HCT116 (cell line): ENCODE measurements around the gene YY1. TPM values are rescaled to one million over a fixed set of nuclear protein-coding genes. Genes with fewer than 3 reads are reported as not detected.

Experiments used
- ATAC-seq: fragments of 200-7000 bp; cut with Tn5 transposase; 2 replicates; pipeline ENCODE4 v1.9.1; 2020; ENCODE audit warnings: mild to moderate bottlenecking, moderate library complexity
- BruUV-seq: library from RNA; stranded (reverse); fragments of 400-500 nt; replicated peaks from 2 replicates; lab custom pipeline; 2021; lab: Mats Ljungman, UMichigan
- CTCF ChIA-PET: fragments of 300-600 bp; sonication (Branson Sonifier 250); formaldehyde crosslinking; loops from one replicate; lab custom pipeline; 2021; ENCODE audit warnings: antibody characterized with exemption; lab: Charles Lee
- POLR2A ChIA-PET: fragments of 300-600, 350-600 bp; sonication (Branson Sonifier 250); formaldehyde crosslinking; loops from one replicate; lab custom pipeline; 2021; ENCODE audit warnings: antibody characterized with exemption; lab: Charles Lee
- RAD21 ChIA-PET, 2 experiments: fragments of 300-600 bp; sonication (Branson Sonifier 250); formaldehyde crosslinking; loops; one replicate each; lab custom pipeline; 2023; ENCODE audit warnings: low total read pairs in 2 of 2; ENCODE audit not compliant: uncharacterized antibody in 2 of 2, unreplicated experiment in 2 of 2, low non-redundant PET in 1 of 2; lab: Charles Lee
- DNase-seq: peaks from one replicate; pipeline ENCODE4 v3.0.0-alpha.2; 2010; ENCODE audit warnings: low read depth, low spot score
- H2AFZ ChIP-seq: fragments of 200-600 bp; shearing (Covaris generic), sonication (generic); 2 replicates; pipeline ENCODE4 v1.6.1; 2017; ENCODE audit warnings: low read depth, mixed run types, mixed read lengths, antibody characterized with exemption, low read length; ENCODE audit not compliant: poor library complexity, severe bottlenecking
- H3K27ac ChIP-seq: 2 replicates; pipeline ENCODE4 v1.5.1; 2012; ENCODE audit warnings: low read depth, low read length
- H3K27me3 ChIP-seq: fragments of 200-600 bp; sonication (generic); 2 replicates; pipeline ENCODE4 v1.6.1; 2016; ENCODE audit warnings: mixed run types, low read length, mixed read lengths; ENCODE audit not compliant: insufficient read depth
- H3K36me3 ChIP-seq, 2 experiments: fragments of 200-500 bp in 1 of 2; fragments of 200-600 bp in 1 of 2; sonication (Bioruptor generic) in 1 of 2; sonication (generic) in 1 of 2; 2 replicates each; pipeline versions ENCODE4 v1.5.1 to v1.6.1; 2014 to 2016; ENCODE audit warnings: low read length in 2 of 2, inconsistent platforms in 1 of 2, mixed read lengths in 1 of 2, mixed run types in 1 of 2; ENCODE audit not compliant: insufficient read depth in 2 of 2, control insufficient read depth in 1 of 2
- H3K4me1 ChIP-seq, 2 experiments: fragments of 200-600 bp in 1 of 2; sonication (generic) in 1 of 2; 2 replicates each; pipeline versions ENCODE4 v1.5.1 to v1.6.1; 2012 to 2017; ENCODE audit warnings: low read length in 2 of 2, inconsistent platforms in 1 of 2, mild to moderate bottlenecking in 1 of 2, mixed read lengths in 1 of 2, mixed run types in 1 of 2, moderate library complexity in 1 of 2; ENCODE audit not compliant: insufficient read depth in 2 of 2, control insufficient read depth in 1 of 2
- H3K4me2 ChIP-seq: fragments of 200-600 bp; sonication (generic); 2 replicates; pipeline ENCODE4 v1.6.1; 2017; ENCODE audit warnings: mixed run types, low read length, mixed read lengths
- H3K4me3 ChIP-seq, 2 experiments: fragments of 200-600 bp in 1 of 2; sonication (generic) in 1 of 2; replicated peaks in 1 of 2; 2 replicates each; pipeline ENCODE4 v1.5.1; 2011 to 2016; ENCODE audit warnings: low read length in 2 of 2, control low read depth in 1 of 2, low read depth in 1 of 2, mild to moderate bottlenecking in 1 of 2, mixed read lengths in 1 of 2, mixed run types in 1 of 2
- H3K79me2 ChIP-seq: fragments of 200-600 bp; sonication (generic); 2 replicates; pipeline ENCODE4 v1.6.1; 2017; ENCODE audit warnings: mild to moderate bottlenecking, mixed run types, low read length, moderate library complexity, mixed read lengths; ENCODE audit not compliant: insufficient read depth
- H3K9ac ChIP-seq: fragments of 200-600 bp; sonication (generic); 2 replicates; pipeline ENCODE4 v1.6.1; 2016; ENCODE audit warnings: low read length, mixed read lengths
- H3K9me2 ChIP-seq: fragments of 200-600 bp; sonication (generic), shearing (Covaris generic); 2 replicates; pipeline ENCODE4 v1.6.1; 2017; ENCODE audit warnings: mixed run types, mild to moderate bottlenecking, moderate library complexity; ENCODE audit not compliant: insufficient read depth
- H3K9me3 ChIP-seq, 2 experiments: fragments of 200-500 bp in 1 of 2; fragments of 200-600 bp in 1 of 2; sonication (Bioruptor generic) in 1 of 2; sonication (generic) in 1 of 2; 2 replicates each; pipeline ENCODE4 v1.6.1; 2014 to 2017; ENCODE audit warnings: low read length in 2 of 2, mixed read lengths in 2 of 2, inconsistent platforms in 1 of 2, low read depth in 1 of 2, mild to moderate bottlenecking in 1 of 2, mixed run types in 1 of 2, moderate library complexity in 1 of 2; ENCODE audit not compliant: control insufficient read depth in 1 of 2, insufficient read depth in 1 of 2
- H4K20me1 ChIP-seq: fragments of 200-600 bp; sonication (generic), shearing (Covaris generic); 2 replicates; pipeline ENCODE4 v1.6.1; 2017; ENCODE audit warnings: mixed run types, mild to moderate bottlenecking, moderate library complexity; ENCODE audit not compliant: insufficient read depth
- CBX3 ChIP-seq: IDR thresholded peaks from 2 replicates; pipeline ENCODE4 v1.6.1; 2012; ENCODE audit warnings: low read depth
- CEBPB ChIP-seq: IDR thresholded peaks from 2 replicates; pipeline ENCODE4 v1.6.1; 2012; ENCODE audit warnings: low read depth
- EGR1 ChIP-seq: IDR thresholded peaks from 2 replicates; pipeline ENCODE4 v1.6.1; 2012; ENCODE audit warnings: low read depth
- EZH2 ChIP-seq: fragments of 200-600 bp; sonication (generic); IDR thresholded peaks from 2 replicates; pipeline ENCODE4 v1.6.1; 2017; ENCODE audit warnings: antibody characterized with exemption, mixed run types
- EZH2phosphoT487 ChIP-seq: fragments of 200-600 bp; IDR thresholded peaks from 2 replicates; pipeline ENCODE4 v1.6.1; 2018; ENCODE audit warnings: antibody characterized with exemption, borderline replicate concordance
- FOSL1 ChIP-seq: IDR thresholded peaks from 2 replicates; pipeline ENCODE4 v1.6.1; 2012; ENCODE audit warnings: low read depth
- POLR2A ChIP-seq: IDR thresholded peaks from 2 replicates; pipeline ENCODE4 v1.7.0; 2011; ENCODE audit warnings: borderline replicate concordance; ENCODE audit not compliant: insufficient read depth, insufficient read length; ENCODE audit errors: extremely low read depth
- POLR2AphosphoS5 ChIP-seq: IDR thresholded peaks from 2 replicates; pipeline ENCODE4 v1.6.1; 2011; ENCODE audit warnings: mild to moderate bottlenecking, low read depth, low read length, moderate library complexity
- RAD21 ChIP-seq: IDR thresholded peaks from 2 replicates; pipeline ENCODE4 v1.6.1; 2012; ENCODE audit warnings: low read depth, mild to moderate bottlenecking
- SIN3A ChIP-seq: IDR thresholded peaks from 2 replicates; pipeline ENCODE4 v1.6.1; 2012; ENCODE audit warnings: low read depth
- SP1 ChIP-seq: IDR thresholded peaks from 2 replicates; pipeline ENCODE4 v1.6.1; 2012; ENCODE audit warnings: low read depth
- SRF ChIP-seq: IDR thresholded peaks from 2 replicates; pipeline ENCODE4 v1.6.1; 2012; ENCODE audit warnings: low read depth
- TCF7L2 ChIP-seq: IDR thresholded peaks from 2 replicates; pipeline ENCODE4 v1.7.0; 2011; ENCODE audit warnings: borderline replicate concordance, inconsistent platforms; ENCODE audit not compliant: insufficient read depth, insufficient read length; ENCODE audit errors: extremely low read depth
- YY1 ChIP-seq: IDR thresholded peaks from 2 replicates; pipeline ENCODE4 v1.6.1; 2011; ENCODE audit warnings: low read length, low read depth, moderate library complexity, mild to moderate bottlenecking; ENCODE audit not compliant: insufficient replicate concordance; ENCODE audit errors: extremely low read depth
- ZFX ChIP-seq: fragments of 450-650 bp; IDR thresholded peaks from 2 replicates; pipeline ENCODE4 v1.6.1; 2017
- ZNF274 ChIP-seq: fragments of 200-500 bp; sonication (Bioruptor generic); IDR thresholded peaks from 2 replicates; pipeline ENCODE4 v1.6.1; 2014; ENCODE audit warnings: mild to moderate bottlenecking, low read depth, low read length, inconsistent platforms
- intact Hi-C: fragments of 100-400 bp; cut with micrococcal nuclease; formaldehyde crosslinking; loops from 2 replicates; pipeline ENCODE4 v1.10.0; 2022
- total RNA-seq: library from RNA; stranded (reverse); gene quantifications from one replicate; pipeline ENCODE4 v1.2.1, GENCODE V29; 2021; ENCODE audit not compliant: unreplicated experiment
- TF ChIP-seq, protein P1 (sequence below): IDR thresholded peaks from 2 replicates; pipeline ENCODE4 v1.6.1; 2012
- TF ChIP-seq, protein P2 (sequence below): IDR thresholded peaks from 2 replicates; pipeline ENCODE4 v1.6.1; 2012

YY1 gene
- total RNA-seq, 1 experiment from 2014 or later: 111 TPM

- Histone ChIP-seq H3K27ac (no peak within 1 kb of the TSS; the same call in 1 of the 2 replicates), H3K27me3 (no peaks in the 10 kb centered on the region), H4K20me1 (no peaks in the 10 kb centered on the region), H3K79me2 (no peaks in the 10 kb centered on the region), H3K4me1 (peaks cover 0 to 4% of the 10 kb centered on the region in 2 experiments; a peak in 2 of 4 replicates), H3K36me3 (no peaks in the 10 kb centered on the region), H3K9me3 (no peaks in the 10 kb centered on the region), H3K4me3 (no peak within 1 kb of the TSS), H3K9ac (no peak within 1 kb of the TSS), H3K4me2 (no peak within 1 kb of the TSS), H3K9me2 (no peaks in the 10 kb centered on the region), H2AFZ (no peak within 1 kb of the TSS)
- POLR2A ChIA-PET: no interaction called here
- intact Hi-C loops: no loop called here
- BruUV-seq: no TSS peak
- TF ChIP-seq RAD21: no peak
- TF ChIP-seq, protein P1, sequence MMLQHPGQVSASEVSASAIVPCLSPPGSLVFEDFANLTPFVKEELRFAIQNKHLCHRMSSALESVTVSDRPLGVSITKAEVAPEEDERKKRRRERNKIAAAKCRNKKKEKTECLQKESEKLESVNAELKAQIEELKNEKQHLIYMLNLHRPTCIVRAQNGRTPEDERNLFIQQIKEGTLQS: no peak
- no peak for TF ChIP-seq ZFX
- TF ChIP-seq SIN3A: no peak
- TF ChIP-seq SP1: no peak
- no peak for ATAC-seq
- DNase-seq: no peak
- RAD21 ChIA-PET: no interaction called here
- CTCF ChIA-PET: no interaction called here
Observed at GRCh38 chr14:100323121-100323941, 84.4 kb downstream of the YY1 start, which contains the start of gene SLC25A47. Gene SLC25A47 (plus strand): TSS chr14:100323339. CDS start chr14:100323415, 76 bp downstream.

- no peak overlapping the region for H2AFZ ChIP-seq
- ChIA-PET POLR2A (no interaction called here), CTCF (no interaction called here), RAD21 (no interaction called here)
- no TSS peak for BruUV-seq
- no peak overlapping the region for H3K27ac ChIP-seq
- no peak overlapping the region for H3K4me3 ChIP-seq
- H3K9me3 ChIP-seq: no peaks in the 10 kb centered on the region
- H3K9me2 ChIP-seq: no peaks in the 10 kb centered on the region
- intact Hi-C loops: no loop called here
- no peak for DNase-seq
- no peak for ATAC-seq
- H3K27me3 ChIP-seq: no peaks in the 10 kb centered on the region
- H3K79me2 ChIP-seq: no peaks in the 10 kb centered on the region
- no peak overlapping the region for H3K4me2 ChIP-seq
- H3K36me3 ChIP-seq: no peaks in the 10 kb centered on the region
- no peaks in the 10 kb centered on the region for H4K20me1 ChIP-seq
- no peaks in the 10 kb centered on the region; a peak in 1 of 4 replicates for H3K4me1 ChIP-seq
- H3K9ac ChIP-seq: no peak overlapping the region
- TF ChIP-seq, protein P1: no peak
- TF ChIP-seq SRF (no peak), SP1 (no peak), SIN3A (no peak), TCF7L2 (no peak), POLR2AphosphoS5 (no peak), YY1 (no peak), EGR1 (no peak), FOSL1 (no peak), CEBPB (no peak), CBX3 (no peak), ZNF274 (no peak), EZH2 (no peak), ZFX (no peak), EZH2phosphoT487 (no peak), POLR2A (no peak)
- TF ChIP-seq, protein P2, sequence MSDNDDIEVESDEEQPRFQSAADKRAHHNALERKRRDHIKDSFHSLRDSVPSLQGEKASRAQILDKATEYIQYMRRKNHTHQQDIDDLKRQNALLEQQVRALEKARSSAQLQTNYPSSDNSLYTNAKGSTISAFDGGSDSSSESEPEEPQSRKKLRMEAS: no peak
Observed at GRCh38 chr14:100323942-100324307, 85.0 kb downstream of the YY1 start.
